ENCODE data around the gene POLR2E. TPM values are rescaled to one million over a fixed set of nuclear protein-coding genes. Genes with fewer than 3 reads are reported as not detected.

POLR2E gene
- polyA plus RNA-seq, 1 donor from 2014 or later = 172 TPM

DNA sequence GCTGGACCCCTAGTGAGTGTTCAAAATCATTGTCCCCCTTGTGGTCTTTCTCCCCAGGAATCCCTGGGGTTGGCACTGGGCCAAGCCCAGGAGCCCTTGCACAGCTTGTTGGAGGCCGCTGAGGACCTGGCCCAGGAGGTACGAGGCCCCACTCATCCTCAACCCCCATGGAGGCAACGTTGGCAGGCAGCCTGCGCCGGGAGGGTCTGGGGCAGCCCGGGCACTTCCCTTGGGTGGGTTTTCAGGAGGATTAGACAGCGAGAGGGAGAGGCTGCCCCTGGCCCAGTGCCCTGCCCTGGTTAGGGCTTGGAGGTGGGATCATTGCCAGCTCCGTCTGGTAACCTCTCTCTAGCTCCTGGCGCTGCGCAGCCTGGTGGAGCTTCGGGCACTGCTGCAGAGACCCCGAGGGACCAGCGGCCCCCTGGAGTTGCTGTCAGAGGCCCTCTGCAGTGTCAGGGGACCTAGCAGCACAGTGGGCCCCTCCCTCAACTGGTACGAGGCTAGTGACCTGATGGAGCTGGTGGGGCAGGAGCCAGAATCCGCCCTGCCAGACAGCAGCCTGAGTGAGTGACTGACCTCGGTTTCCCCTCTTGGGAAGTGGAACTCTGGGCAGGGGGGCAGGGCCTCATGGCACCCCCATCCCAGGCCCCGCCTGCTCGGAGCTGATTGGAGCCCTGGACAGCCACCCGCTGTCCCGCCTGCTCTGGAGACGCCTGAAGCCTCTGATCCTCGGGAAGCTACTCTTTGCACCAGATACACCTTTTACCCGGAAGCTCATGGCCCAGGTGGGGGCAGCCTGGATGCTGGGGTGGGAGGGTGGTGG lies 52.3 kb downstream of the POLR2E start (continued):
- TF ChIP-seq, protein P1, sequence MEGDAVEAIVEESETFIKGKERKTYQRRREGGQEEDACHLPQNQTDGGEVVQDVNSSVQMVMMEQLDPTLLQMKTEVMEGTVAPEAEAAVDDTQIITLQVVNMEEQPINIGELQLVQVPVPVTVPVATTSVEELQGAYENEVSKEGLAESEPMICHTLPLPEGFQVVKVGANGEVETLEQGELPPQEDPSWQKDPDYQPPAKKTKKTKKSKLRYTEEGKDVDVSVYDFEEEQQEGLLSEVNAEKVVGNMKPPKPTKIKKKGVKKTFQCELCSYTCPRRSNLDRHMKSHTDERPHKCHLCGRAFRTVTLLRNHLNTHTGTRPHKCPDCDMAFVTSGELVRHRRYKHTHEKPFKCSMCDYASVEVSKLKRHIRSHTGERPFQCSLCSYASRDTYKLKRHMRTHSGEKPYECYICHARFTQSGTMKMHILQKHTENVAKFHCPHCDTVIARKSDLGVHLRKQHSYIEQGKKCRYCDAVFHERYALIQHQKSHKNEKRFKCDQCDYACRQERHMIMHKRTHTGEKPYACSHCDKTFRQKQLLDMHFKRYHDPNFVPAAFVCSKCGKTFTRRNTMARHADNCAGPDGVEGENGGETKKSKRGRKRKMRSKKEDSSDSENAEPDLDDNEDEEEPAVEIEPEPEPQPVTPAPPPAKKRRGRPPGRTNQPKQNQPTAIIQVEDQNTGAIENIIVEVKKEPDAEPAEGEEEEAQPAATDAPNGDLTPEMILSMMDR (IDR thresholded peaks at IDR 0.05; ENCODE audit: poor library complexity, severe bottlenecking) = no peak
- TF ChIP-seq MXI1 (conservative IDR thresholded peaks at IDR 0.05; ENCODE audit: poor library complexity, severe bottlenecking) = no peak
- no peak for TF ChIP-seq RAD21 (conservative IDR thresholded peaks at IDR 0.05)
- TF ChIP-seq SMC3 (conservative IDR thresholded peaks at IDR 0.05; ENCODE audit: poor library complexity) = no peak
- TF ChIP-seq POLR2AphosphoS5 (IDR thresholded peaks at IDR 0.05) = no peak

DNA sequence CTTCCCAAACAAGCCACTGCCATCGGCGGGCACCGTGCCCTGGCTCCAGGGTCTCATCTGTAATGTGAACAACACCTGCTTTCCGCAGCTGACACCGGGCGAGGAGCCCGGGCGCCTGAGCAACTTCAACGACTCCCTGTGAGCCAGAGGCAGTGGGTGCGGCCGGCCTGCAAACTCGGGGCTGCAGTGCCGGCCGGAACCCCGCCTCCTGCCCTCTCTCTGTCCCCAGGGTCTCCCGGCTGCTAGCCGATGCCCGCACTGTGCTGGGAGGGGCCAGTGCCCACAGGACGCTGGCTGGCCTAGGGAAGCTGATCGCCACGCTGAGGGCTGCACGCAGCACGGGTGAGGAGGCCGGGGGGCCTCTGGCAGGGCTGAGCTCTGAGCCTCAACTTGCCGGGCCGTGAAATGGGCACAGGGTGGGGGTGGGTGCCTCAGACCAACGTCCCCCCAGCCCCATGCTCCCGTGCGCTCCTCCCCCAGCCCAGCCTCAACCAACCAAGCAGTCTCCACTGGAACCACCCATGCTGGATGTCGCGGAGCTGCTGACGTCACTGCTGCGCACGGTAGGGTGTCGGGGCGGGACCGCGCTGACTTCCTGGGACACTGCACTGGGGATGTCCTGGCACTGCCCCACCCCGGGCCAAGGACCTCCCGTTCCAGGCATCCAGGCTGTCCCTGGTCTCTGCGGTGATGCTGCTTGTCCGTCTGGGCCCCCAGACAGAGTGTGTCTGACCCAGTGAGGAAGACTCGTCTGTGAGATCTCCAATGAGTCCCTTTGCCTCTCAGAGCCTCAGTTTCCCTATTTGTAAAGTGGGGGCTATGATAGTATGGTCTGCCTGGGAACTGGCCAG lies 53.1 kb downstream of the POLR2E start:
- no peaks in the 10 kb centered on the region for H3K9me3 ChIP-seq (ENCODE audit: low read length)
- no peak overlapping the region for H2AFZ ChIP-seq (ENCODE audit: low read depth, low read length)
- H3K9me2 ChIP-seq (ENCODE audit: insufficient read depth, low read length) = no peaks in the 10 kb centered on the region
- H4K20me1 ChIP-seq (ENCODE audit: insufficient read depth) = no peaks in the 10 kb centered on the region
- no peaks in the 10 kb centered on the region for H3K36me3 ChIP-seq (ENCODE audit: insufficient read depth, low read length)
- H3K9ac ChIP-seq (ENCODE audit: low read length) = no peak overlapping the region
- H3K27ac ChIP-seq (ENCODE audit: low read length) = no peak overlapping the region
- H3F3A ChIP-seq (ENCODE audit: insufficient read depth, low read length, poor library complexity, severe bottlenecking) = no peaks in the 10 kb centered on the region
- TF ChIP-seq EZH2 (IDR thresholded peaks at IDR 0.05; ENCODE audit: borderline replicate concordance, insufficient read depth, low read length, poor library complexity, severe bottlenecking) = no peak
- TF ChIP-seq TAF1 (IDR thresholded peaks at IDR 0.05; ENCODE audit: low read depth) = no peak
- TF ChIP-seq MXI1 (conservative IDR thresholded peaks at IDR 0.05; ENCODE audit: poor library complexity, severe bottlenecking) = no peak
- TF ChIP-seq SMC3 (conservative IDR thresholded peaks at IDR 0.05; ENCODE audit: poor library complexity) = no peak
- TF ChIP-seq POLR2AphosphoS5 (IDR thresholded peaks at IDR 0.05) = no peak
- TF ChIP-seq, protein P2, sequence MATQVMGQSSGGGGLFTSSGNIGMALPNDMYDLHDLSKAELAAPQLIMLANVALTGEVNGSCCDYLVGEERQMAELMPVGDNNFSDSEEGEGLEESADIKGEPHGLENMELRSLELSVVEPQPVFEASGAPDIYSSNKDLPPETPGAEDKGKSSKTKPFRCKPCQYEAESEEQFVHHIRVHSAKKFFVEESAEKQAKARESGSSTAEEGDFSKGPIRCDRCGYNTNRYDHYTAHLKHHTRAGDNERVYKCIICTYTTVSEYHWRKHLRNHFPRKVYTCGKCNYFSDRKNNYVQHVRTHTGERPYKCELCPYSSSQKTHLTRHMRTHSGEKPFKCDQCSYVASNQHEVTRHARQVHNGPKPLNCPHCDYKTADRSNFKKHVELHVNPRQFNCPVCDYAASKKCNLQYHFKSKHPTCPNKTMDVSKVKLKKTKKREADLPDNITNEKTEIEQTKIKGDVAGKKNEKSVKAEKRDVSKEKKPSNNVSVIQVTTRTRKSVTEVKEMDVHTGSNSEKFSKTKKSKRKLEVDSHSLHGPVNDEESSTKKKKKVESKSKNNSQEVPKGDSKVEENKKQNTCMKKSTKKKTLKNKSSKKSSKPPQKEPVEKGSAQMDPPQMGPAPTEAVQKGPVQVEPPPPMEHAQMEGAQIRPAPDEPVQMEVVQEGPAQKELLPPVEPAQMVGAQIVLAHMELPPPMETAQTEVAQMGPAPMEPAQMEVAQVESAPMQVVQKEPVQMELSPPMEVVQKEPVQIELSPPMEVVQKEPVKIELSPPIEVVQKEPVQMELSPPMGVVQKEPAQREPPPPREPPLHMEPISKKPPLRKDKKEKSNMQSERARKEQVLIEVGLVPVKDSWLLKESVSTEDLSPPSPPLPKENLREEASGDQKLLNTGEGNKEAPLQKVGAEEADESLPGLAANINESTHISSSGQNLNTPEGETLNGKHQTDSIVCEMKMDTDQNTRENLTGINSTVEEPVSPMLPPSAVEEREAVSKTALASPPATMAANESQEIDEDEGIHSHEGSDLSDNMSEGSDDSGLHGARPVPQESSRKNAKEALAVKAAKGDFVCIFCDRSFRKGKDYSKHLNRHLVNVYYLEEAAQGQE (IDR thresholded peaks at IDR 0.05; ENCODE audit: borderline replicate concordance) = no peak
- no peak for TF ChIP-seq RAD21 (conservative IDR thresholded peaks at IDR 0.05)
- no peak for TF ChIP-seq EP300 (conservative IDR thresholded peaks at IDR 0.05; ENCODE audit: poor library complexity, severe bottlenecking)
- TF ChIP-seq, protein P1 (IDR thresholded peaks at IDR 0.05; ENCODE audit: poor library complexity, severe bottlenecking) = no peak
- no peaks in the 10 kb centered on the region for H3K79me2 ChIP-seq (replicated peaks; ENCODE audit: insufficient read depth, low read length)
- H3K27me3 ChIP-seq (ENCODE audit: insufficient read depth, low read depth, low read length) = no peaks in the 10 kb centered on the region
- H3K4me2 ChIP-seq (ENCODE audit: low read length) = no peak overlapping the region
- H3K4me3 ChIP-seq (ENCODE audit: low read length) = peak overlapping the region; percentile 81
